AG04449 (cell line): ENCODE measurements around the gene AMMECR1.
"Not testable (repeated sequence)": the region's sequence is repeated elsewhere in the genome, so short reads cannot be mapped to it uniquely, and the experiment has no call there.

Source experiments
- CTCF ChIA-PET: fragments of 350-600 bp; formaldehyde crosslinking; extraction: SDS; loops from one replicate; lab custom pipeline; 2021; ENCODE audit warnings: antibody characterized with exemption; lab: Yijun Ruan, JAX
- POLR2A ChIA-PET: fragments of 400-600, 350-600 bp; formaldehyde crosslinking; extraction: SDS; loops from one replicate; lab custom pipeline; 2020; ENCODE audit warnings: antibody characterized with exemption, inconsistent platforms; lab: Yijun Ruan, JAX
- DNase-seq: peaks from one replicate; pipeline ENCODE4 v3.0.0-alpha.2; 2010; ENCODE audit warnings: low read depth, low spot score
- H3K4me3 ChIP-seq: 2 replicates; pipeline ENCODE4 v1.5.1; 2011; ENCODE audit warnings: low read depth, mild to moderate bottlenecking, control low read depth, low read length
- TF ChIP-seq, protein P1 (sequence below): IDR thresholded peaks from one replicate; pipeline ENCODE4 v1.5.1; 2011; ENCODE audit warnings: mild to moderate bottlenecking, moderate library complexity, low read length, control low read depth, inconsistent platforms; ENCODE audit not compliant: insufficient read depth; ENCODE audit errors: missing control alignments

Gene AMMECR1

GRCh38 chrX:110341189-110342035 lies 23.5 kb upstream of the AMMECR1 start:
- ChIA-PET CTCF (interaction anchor here (0.7 to 1.3 kb wide), 2 partner anchors 11 to 180 kb away, joined by 3 to 6 read pairs; no protein-coding TSS in a partner anchor), POLR2A (interaction anchor here (0.9 kb wide), 1 partner anchor 62 kb away, joined by 3 read pairs; no protein-coding TSS in a partner anchor)
- no peak overlapping the region; the same call in 1 of the 2 replicates for H3K4me3 ChIP-seq
- TF ChIP-seq, protein P1, sequence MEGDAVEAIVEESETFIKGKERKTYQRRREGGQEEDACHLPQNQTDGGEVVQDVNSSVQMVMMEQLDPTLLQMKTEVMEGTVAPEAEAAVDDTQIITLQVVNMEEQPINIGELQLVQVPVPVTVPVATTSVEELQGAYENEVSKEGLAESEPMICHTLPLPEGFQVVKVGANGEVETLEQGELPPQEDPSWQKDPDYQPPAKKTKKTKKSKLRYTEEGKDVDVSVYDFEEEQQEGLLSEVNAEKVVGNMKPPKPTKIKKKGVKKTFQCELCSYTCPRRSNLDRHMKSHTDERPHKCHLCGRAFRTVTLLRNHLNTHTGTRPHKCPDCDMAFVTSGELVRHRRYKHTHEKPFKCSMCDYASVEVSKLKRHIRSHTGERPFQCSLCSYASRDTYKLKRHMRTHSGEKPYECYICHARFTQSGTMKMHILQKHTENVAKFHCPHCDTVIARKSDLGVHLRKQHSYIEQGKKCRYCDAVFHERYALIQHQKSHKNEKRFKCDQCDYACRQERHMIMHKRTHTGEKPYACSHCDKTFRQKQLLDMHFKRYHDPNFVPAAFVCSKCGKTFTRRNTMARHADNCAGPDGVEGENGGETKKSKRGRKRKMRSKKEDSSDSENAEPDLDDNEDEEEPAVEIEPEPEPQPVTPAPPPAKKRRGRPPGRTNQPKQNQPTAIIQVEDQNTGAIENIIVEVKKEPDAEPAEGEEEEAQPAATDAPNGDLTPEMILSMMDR, result no peak
- DNase-seq, result peak; percentile 69

GRCh38 chrX:110338935-110339334 lies 21.1 kb upstream of the AMMECR1 start:
- POLR2A ChIA-PET, result no interaction called here
- no peak for DNase-seq
- TF ChIP-seq, protein P1, result no peak
- CTCF ChIA-PET, result interaction anchor here (1.1 kb wide), 1 partner anchor 80 kb away, joined by 3 read pairs; no protein-coding TSS in a partner anchor
- H3K4me3 ChIP-seq, result no peak overlapping the region

DNA sequence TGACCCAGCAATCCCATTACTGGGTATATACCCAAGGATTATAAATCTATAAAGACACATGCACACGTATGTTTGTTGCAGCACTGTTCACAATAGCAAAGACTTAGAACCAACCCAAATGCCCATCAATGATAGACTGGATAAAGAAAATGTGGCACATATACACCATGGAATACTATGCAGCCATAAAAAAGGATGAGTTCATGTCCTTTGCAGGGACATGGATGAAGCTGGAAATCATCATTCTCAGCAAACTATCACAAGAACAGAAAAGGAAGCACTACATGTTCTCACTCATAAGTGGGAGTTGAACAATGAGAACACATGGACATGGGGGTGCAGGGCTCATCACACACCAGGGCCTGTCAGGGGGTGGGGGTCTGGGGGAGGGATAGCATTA lies 15.6 kb upstream of the AMMECR1 start:
- H3K4me3 ChIP-seq, DNase-seq, POLR2A ChIA-PET: not testable (repeated sequence)
- CTCF ChIA-PET, result interaction anchor here (1.3 kb wide), 1 partner anchor 69 kb away, joined by 3 read pairs; no protein-coding TSS in a partner anchor

DNA sequence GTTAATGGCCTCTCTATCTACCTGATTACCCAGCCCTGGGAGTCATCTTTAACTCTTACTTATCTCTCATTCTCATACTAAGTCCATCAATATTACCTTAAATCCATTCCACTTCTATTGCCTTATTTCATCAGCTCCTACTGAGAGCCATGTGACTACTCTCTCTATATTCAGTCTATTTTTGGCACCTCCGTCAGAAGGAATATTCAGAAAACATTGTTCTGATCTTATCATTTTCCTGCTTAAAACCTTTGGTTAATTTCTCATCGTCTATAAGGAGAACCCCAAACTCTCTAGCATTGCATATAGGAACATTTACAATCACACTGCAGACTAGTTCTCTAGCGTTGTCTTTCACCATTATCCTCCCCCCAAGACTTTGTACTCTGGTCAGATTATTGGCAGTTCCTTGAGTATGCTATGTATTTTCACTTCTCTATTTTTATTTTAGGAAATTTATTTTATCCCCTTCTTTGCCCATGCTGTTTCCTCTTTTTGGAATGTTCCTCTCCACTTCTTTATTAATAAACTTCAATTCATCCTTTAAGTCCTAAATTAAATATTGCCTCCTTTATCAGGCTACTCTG lies 13.7 kb upstream of the AMMECR1 start:
- no peak for DNase-seq
- ChIA-PET CTCF (no interaction called here), POLR2A (no interaction called here)
- TF ChIP-seq, protein P1, result no peak
- no peak overlapping the region for H3K4me3 ChIP-seq

- POLR2A ChIA-PET, DNase-seq, H3K4me3 ChIP-seq, CTCF ChIA-PET: not testable (repeated sequence)
Measured at GRCh38 chrX:110328613-110329012, 10.7 kb upstream of the AMMECR1 start.

DNA sequence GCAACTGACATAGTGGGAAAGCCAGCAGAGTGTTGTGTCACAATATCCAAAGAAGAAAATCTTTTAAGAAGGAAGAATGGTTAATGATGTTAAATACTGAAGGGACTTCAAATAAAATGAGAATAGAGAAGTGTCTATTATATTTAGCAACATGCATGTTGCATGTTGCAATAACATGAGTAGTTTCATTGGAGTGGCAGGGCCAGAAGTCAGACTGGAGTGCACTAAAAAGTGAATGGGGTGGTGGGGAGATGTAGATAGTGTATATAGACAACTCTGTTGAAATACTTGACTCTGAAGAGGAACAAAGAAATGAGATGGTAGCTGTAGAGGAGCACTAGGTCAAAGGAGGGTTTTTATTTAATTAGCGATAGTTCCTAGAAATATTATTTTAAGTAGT lies 9.5 kb upstream of the AMMECR1 start:
- POLR2A ChIA-PET, result no interaction called here
- TF ChIP-seq, protein P1, result no peak
- no peak for DNase-seq
- CTCF ChIA-PET, result no interaction called here
- H3K4me3 ChIP-seq, result no peak overlapping the region

GRCh38 chrX:110326712-110327111 lies 8.8 kb upstream of the AMMECR1 start:
- CTCF ChIA-PET, result no interaction called here
- DNase-seq, result no peak
- TF ChIP-seq, protein P1, result no peak
- POLR2A ChIA-PET, result no interaction called here
- no peak overlapping the region for H3K4me3 ChIP-seq
